Measurements from ENCODE around the gene RPS18.

GRCh38 chr6:33295621-33296369, 23.9 kb downstream of the RPS18 start:
- TF ChIP-seq NFE2L1 (tag; IDR thresholded peaks at IDR 0.05; ENCODE audit: borderline replicate concordance, low read depth), result no peak
- TF ChIP-seq JUNB (CRISPR knock-in tag; conservative IDR thresholded peaks at IDR 0.05), result no peak
- no peak for TF ChIP-seq EGR1 (conservative IDR thresholded peaks at IDR 0.05)
- no peak for TF ChIP-seq ZEB2 (IDR thresholded peaks at IDR 0.05)
- TF ChIP-seq HNRNPLL (IDR thresholded peaks at IDR 0.05; ENCODE audit: low read depth, low read length, poor library complexity, severe bottlenecking), result no peak
- no peak for TF ChIP-seq PHB2 (IDR thresholded peaks at IDR 0.05; ENCODE audit: low read depth)
- TF ChIP-seq REST (IDR thresholded peaks at IDR 0.05; ENCODE audit: borderline replicate concordance), result no peak
- TF ChIP-seq REST (CRISPR knock-in tag; IDR thresholded peaks at IDR 0.05; ENCODE audit: low read depth), result no peak
- TF ChIP-seq SREBF2 (CRISPR knock-in tag; IDR thresholded peaks at IDR 0.05), result no peak
- no peak for TF ChIP-seq RAD21 (CRISPR knock-in tag; conservative IDR thresholded peaks at IDR 0.05 in 1 of 2, IDR thresholded peaks at IDR 0.05 in 1 of 2)
- no peak for TF ChIP-seq NCOA1 (IDR thresholded peaks at IDR 0.05; ENCODE audit: low read depth)
- no peak for TF ChIP-seq NFRKB (IDR thresholded peaks at IDR 0.05; ENCODE audit: low read depth)
- TF ChIP-seq ZNF143 (CRISPR knock-in tag; IDR thresholded peaks at IDR 0.05), result no peak

Measured in K562 (cell line).